Suppressor macrophage treated with lipopolysaccharide for 4 hours (primary cell): ENCODE measurements around the gene ZBED5.
A peak's percentile ranks its signal among the peaks of the same experiment; 100 is the strongest.

Experiments
- DNase-seq: peaks from one replicate; pipeline ENCODE4 v3.0.0-alpha.2; 2020

The ZBED5 gene

GRCh38 chr11:10878408-10879214, 20.8 kb upstream of the ZBED5 start:
- DNase-seq: peak; percentile 83

GRCh38 chr11:10876158-10876557, 18.3 kb upstream of the ZBED5 start:
- no peak for DNase-seq

GRCh38 chr11:10875430-10876021, 17.7 kb upstream of the ZBED5 start:
- DNase-seq: no peak

- DNase-seq: no peak
These were observed 14.2 kb upstream of the ZBED5 start for GRCh38 chr11:10872097-10872496.

GRCh38 chr11:10868352-10868751, 10.5 kb upstream of the ZBED5 start:
- DNase-seq: no peak

- DNase-seq: peak; percentile 6
These were observed 9.1 kb upstream of the ZBED5 start for GRCh38 chr11:10866893-10867331.

- DNase-seq: no peak
These were observed 8.0 kb upstream of the ZBED5 start for GRCh38 chr11:10865837-10866270.

GRCh38 chr11:10864688-10865087, 6.8 kb upstream of the ZBED5 start:
- no peak for DNase-seq

GRCh38 chr11:10862446-10862845, 4.6 kb upstream of the ZBED5 start:
- DNase-seq: no peak

GRCh38 chr11:10861799-10862198, 3.9 kb upstream of the ZBED5 start:
- no peak for DNase-seq

- DNase-seq: no peak
These were observed 3.2 kb upstream of the ZBED5 start for GRCh38 chr11:10861047-10861446.

- peak; percentile 45 for DNase-seq
These were observed 829 bp upstream of the ZBED5 start for GRCh38 chr11:10858439-10859325.

GRCh38 chr11:10857459-10857708, 469 bp downstream of the ZBED5 start:
- no peak for DNase-seq

GRCh38 chr11:10856689-10857458, 979 bp downstream of the ZBED5 start:
- DNase-seq: peak; percentile 70

- DNase-seq: no peak
These were observed 2.6 kb downstream of the ZBED5 start for GRCh38 chr11:10855295-10855694.

- no peak for DNase-seq
These were observed 9.6 kb downstream of the ZBED5 start for GRCh38 chr11:10847960-10848860.

GRCh38 chr11:10846660-10847059, 11.2 kb downstream of the ZBED5 start:
- DNase-seq: no peak

- no peak for DNase-seq
These were observed 12.3 kb downstream of the ZBED5 start for GRCh38 chr11:10845589-10845988.

- DNase-seq: no peak
These were observed 13.1 kb downstream of the ZBED5 start for GRCh38 chr11:10844796-10845195.

- no peak for DNase-seq
These were observed 13.5 kb downstream of the ZBED5 start for GRCh38 chr11:10844356-10844755.

- DNase-seq: no peak
These were observed 19.0 kb downstream of the ZBED5 start for GRCh38 chr11:10838881-10839280.

GRCh38 chr11:10838083-10838482, 19.8 kb downstream of the ZBED5 start:
- no peak for DNase-seq
